KG1 (cell line): ENCODE data around the gene FCGR2B.
"Not testable (repeated sequence)": the region's sequence is repeated elsewhere in the genome, so short reads cannot be mapped to it uniquely, and the experiment has no call there.

Experiments used
- DNase-seq: peaks from one replicate; lab custom pipeline; 2025; lab: John Stamatoyannopoulos, UW

Gene FCGR2B

DNA sequence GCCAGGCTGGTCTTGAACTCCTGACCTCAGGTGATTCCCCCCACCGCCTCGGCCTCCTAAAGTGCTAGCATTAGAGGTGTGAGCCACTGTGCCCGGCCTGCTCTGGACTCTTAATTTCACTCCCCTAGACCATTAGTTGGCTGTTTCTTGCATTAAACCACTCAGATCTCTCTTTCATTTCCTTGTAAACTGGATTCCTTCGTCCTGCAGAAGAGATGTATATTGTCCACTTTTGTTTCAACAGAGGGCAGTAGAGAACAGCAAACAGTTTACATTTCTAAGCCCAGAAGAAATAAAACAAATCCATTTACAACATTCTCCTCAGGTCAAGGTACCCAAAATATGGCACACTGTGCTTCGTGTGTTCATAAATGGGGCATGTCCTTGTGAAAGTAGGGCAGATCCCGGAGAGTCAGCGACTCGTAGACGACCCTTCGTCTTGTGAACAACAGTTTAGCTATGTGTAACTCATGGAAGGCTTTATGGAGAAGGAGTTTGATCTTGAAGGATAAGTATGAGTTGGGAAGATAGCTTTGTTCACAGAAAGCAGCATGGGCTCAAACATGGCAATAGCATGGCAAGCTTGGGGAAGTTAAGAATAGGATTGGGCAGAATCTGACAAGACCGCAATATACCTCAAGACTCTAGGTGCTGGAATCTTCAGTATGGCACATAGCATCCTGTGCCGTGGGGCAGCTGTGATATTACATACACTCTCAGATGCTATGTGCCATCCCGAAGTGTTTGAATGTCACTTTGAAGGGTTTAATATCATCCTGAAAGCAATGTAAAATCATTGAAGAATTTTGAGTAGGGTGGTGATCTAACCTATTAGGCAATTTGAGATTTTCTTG is 15.2 kb upstream of the FCGR2B start:
- DNase-seq = not testable (repeated sequence)

DNA sequence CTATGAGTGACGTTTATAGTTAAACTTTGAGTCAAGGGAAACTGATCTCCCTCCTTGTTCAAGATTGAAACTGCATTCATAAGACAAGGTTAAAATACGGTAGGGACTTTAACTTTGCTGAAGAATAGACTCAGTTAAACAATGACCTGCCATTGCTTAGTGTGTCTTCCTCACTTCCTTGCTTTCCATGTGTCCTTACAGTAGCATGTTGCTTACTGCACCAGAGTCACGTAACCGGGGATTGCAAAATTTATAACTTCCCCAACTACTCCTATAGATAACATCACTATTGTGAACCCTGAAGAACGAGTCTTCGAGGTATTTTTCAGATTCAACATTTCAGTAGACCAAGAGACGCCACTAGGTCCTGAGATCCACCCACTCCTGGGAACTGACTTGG is 9.4 kb upstream of the FCGR2B start:
- DNase-seq = not testable (repeated sequence)

DNA sequence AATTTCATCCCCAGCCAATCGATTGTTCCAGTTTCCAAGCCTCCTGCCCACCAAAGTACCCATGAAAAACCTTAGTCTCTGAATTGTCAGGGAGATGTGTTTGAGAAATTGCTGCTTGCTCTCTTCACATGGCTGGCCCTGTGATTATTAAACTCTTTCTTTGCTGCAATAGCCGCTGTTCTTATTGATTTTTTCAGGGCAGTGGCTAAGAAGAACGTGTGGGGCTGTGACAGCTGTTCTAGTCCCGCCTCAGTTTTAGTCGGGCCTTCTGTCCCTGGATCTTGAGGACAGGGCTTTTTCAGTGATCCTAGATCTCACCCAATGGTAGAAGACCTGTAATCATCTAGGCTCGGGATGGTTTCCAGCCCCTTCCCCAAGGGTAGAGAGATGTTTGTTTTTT is 9.0 kb upstream of the FCGR2B start:
- DNase-seq = not testable (repeated sequence)

DNA sequence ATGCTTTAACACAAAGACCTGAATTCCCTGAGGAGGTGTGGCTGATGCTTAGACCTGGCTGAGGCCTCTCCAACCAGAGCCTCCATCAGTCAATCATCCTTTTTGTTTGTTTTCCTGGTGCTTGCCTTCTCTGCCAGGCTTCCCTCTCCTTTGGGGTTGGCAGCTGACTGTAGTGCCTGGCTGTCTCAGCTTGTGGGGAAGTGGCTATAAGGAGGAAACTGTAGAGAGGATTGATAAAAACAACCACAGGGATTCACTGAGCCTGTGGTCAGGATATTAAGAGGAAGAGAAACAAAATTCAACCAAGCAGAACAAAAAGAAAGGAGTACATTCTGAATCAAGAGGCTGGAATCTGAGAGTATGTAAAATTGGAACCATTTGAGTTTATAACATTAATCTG is 4.4 kb upstream of the FCGR2B start:
- DNase-seq = not testable (repeated sequence)

DNA sequence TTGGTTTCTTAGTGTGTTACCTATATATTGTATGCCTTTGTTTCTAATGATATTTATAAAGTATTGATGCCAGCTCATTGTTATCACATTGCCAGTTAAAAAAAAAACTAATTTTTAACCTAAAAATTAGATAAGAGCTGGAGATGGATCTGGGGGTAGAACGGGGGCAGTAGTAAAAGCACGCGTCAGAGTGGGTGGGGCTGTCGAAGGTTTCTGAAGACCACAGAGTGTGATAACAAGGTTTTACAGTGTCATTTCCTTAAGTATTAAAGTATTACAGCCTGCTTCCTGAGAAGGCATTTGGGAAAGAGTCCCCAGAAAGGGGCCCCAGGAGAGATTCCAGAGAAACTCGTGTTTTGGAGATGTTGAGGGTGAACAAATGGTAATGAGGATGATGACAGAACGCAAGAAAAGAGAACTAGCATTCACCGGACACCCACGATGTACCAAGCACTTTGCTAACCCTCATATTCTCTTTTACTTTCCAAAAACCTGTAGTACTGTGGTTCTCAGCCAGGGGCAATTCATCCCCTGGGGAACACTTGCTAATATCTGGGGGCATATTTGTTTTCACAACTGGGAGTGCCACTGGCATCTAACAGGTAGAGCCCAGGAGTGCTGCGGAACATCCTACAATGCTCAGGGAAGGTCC is 1.2 kb upstream of the FCGR2B start:
- DNase-seq = not testable (repeated sequence)

DNA sequence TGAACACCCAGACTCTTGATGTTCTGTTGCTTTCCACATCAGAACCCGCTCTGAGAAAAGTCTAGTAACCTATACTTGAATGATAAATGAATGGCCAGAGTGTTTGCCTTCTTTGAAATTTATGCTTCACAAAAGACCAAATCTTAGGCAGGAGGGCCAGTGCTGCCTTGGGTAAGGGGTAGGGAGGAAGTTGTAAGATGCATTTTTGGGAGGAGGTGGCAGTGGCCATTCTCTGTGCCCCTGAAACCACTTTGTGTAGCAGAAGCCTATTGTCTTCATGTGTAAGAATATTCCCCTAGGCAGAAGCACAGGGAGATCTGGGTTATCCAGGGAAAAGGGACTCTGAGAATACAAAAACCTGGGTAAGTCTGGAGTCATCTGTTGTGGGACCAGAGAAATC is 626 bp downstream of the FCGR2B start:
- DNase-seq = not testable (repeated sequence)

DNA sequence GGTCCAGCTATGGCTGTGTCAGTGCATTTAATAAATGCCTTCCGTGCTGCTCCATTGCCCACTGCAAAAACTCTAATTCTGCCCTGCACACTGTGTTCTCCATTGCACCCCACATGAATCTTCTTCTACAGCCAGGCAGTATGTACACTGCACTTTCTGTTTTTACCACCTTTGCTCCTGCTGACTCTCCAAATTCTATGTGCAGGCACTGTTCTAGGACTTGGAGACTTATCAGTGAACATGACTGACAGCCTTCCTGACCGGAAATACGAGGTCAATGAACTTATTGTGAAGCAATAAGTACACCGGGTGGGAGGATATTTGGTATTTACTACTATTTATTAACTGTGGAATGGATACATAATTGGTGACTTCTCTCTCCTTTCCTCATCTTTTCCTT is 1.7 kb downstream of the FCGR2B start:
- not testable (repeated sequence) for DNase-seq

DNA sequence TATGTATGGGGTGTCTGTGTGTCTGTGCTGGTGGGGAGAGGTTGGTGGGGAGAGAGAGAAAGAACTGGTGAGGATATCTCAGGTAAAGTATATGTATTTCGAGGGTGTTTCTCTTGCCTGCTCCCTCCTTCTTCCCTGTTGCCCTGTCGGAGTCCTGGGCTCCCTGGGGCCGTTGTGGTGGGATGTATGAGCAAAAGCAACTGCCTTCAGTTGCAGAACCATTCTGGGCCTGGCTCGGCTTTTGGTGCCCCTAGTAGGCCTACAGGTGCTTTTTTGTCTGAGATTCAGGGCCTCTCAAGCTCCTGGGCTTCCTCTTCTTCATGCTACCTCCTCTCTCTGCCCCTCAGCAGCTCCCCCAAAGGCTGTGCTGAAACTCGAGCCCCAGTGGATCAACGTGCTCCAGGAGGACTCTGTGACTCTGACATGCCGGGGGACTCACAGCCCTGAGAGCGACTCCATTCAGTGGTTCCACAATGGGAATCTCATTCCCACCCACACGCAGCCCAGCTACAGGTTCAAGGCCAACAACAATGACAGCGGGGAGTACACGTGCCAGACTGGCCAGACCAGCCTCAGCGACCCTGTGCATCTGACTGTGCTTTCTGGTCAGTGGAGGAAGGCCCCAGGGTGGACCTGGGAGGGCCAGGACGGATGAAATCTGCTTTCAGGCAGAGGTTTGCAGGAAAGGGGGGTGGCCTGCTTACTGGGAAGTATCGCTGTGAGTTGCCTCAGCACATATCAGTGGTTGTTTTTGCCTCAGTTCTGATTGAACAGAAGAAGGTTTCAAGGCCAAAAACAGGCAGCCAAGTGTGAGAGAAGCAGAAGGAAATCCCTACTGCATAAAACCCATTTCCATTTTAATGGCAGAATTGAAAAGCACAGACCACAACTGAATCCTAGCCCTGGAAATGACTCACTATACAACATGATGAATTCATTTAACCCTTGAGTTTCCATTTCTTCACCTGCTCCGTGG is 8.4 kb downstream of the FCGR2B start:
- DNase-seq = not testable (repeated sequence)

DNA sequence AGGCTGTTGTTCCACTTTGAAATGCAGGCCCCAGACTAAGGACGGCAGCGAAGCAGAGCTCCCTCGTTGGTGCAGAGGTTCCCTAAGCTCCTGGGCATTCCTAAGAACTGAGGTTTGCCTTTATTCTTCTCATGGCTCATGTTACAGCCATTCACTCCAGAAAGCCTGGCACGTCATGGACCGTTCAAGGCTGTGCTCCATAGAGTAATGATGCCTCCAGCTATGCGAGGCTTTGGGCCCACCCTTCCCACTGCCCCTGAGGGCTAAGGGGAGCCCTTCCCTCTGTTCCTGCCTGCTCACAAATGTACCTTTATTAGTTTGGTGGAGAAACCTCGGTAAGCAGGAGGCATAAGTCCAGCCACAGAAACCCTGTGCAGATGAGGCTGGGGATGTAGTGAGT is 10.5 kb downstream of the FCGR2B start:
- DNase-seq = not testable (repeated sequence)

DNA sequence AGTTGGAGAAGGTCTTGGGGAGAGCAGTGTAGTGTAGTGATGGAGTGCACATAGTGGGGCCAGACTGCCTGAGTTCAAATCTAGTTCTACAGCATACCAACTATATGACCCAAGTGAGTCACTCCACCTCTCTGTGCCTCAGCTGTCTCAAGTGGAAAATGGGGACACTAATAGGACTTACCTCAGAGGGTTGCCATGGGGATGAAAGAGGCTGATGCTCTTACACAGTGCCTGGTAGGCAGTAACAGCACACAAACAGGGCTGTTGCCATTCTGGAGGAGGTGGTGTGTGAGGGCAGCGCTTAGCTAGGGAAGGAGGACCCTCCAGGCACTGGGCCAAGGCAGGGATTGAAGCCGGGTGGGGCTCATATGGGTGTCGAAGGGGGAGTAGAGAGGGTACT is 11.5 kb downstream of the FCGR2B start:
- not testable (repeated sequence) for DNase-seq

DNA sequence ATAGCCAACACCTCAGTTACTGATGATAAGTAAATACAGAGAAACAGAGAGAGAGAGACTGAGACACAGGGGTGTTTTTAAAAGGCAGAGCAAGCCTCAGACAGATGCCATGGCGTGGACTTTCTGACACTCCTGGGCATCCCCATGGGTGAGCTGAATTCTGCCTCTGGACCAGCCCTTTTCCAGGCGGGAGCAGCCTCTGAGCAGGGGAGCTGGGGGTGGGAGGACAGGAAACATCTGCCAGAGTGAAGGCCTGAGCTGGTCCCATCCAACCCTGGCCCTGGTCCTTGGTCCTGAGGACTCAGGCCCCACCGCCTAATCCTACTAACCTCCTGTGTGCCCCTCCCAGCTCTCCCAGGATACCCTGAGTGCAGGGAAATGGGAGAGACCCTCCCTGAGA is 12.0 kb downstream of the FCGR2B start:
- not testable (repeated sequence) for DNase-seq

DNA sequence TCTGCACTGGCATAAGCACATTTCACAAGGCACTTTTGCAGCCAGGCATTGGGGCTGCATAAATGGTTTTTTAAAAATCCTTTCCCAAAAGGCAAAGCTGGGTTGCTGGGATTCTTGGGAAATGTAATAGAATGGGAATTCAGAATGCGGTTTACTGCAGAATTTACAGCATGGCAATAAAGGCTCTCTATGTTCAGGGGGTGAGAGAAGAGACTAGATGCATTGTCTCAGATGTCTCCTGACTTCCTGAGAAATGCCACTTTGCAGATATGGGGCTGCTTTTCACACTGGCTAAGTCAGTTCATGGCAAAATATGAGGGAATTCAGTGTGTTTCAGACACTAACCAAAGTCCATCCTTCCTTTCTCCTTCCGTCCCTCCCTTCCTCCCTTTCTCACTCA is 13.5 kb downstream of the FCGR2B start:
- DNase-seq = no peak

DNA sequence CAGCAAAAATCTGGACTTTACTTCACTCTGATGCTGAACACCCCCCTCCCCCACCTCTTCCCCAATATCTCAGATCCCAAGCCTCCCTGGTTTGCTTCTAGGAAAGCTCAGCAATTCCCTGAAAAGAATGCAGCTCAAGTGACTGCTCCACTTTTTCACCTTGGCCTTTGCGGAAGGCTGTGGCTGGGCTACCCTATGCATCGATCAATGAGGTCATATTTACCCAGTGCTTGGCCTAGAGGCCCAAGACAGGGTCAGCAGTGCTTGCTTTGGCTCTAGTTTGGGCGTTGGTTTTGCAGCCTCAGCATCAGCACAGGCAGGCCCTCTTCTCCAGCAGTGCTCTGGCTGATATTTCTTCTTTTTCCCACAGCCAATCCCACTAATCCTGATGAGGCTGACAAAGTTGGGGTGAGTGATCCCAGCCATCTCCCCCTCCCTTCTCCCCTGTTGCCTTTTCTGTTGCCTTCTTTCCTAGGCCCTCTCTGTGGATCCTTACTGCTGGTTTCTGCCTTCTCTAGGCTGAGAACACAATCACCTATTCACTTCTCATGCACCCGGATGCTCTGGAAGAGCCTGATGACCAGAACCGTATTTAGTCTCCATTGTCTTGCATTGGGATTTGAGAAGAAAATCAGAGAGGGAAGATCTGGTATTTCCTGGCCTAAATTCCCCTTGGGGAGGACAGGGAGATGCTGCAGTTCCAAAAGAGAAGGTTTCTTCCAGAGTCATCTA is 14.2 kb downstream of the FCGR2B start:
- no peak for DNase-seq

DNA sequence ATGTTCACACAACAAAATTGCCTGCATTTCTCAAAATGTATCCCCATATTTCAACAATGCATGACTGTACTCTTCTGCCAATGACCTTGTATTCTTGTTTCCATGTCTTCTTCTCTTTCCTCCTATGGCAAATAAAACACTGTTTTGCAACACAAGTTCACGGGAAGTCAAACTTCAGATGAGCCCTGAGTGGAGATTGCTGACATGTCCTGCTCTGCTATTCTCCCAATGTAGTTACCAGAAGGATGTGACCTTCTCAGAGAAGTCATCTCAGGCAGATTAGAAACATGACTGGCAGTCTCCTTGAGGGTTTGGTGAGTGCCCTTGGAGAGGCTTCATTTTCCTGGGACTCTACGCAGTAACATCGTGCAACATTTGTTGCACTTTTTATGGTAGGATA is 15.6 kb downstream of the FCGR2B start:
- DNase-seq = no peak

DNA sequence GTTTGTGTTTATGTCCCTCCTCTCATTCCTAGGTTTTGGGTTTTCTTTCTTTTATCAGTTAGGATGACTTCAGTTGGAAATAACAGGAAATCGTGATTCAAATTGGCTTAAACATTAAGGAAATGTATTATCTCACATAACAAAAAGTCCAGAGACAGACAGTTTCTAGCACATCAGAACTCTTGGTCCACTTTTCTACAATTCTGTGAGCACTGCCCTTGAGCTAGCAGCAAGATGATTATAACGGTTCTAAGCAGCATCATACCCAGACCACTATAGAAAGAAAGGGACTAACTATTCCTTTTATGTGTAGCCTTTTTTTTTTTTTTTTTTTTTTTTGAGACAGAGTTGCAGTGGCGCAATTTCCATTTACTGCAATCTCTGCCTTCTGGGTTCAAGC is 18.9 kb downstream of the FCGR2B start:
- DNase-seq = no peak

DNA sequence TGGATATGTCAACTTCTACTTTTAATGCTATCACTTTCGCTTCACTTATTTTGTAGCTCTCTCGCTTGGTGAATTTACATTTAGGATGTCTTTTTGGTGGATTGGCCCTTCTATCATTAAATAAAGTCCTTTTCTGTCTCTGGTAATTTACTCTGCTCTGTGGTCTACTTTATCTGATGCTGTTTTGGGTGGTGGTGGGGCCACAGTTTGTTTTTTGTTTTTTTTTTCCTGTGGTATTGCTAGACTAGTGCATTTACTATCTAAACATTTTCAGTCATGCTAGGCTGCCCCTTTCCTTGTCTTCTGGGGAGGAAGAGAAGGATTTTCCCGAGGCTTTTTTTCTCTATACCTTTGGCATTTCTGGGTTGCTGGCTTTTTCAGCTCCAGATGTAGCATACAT is 26.0 kb downstream of the FCGR2B start:
- DNase-seq = no peak

DNA sequence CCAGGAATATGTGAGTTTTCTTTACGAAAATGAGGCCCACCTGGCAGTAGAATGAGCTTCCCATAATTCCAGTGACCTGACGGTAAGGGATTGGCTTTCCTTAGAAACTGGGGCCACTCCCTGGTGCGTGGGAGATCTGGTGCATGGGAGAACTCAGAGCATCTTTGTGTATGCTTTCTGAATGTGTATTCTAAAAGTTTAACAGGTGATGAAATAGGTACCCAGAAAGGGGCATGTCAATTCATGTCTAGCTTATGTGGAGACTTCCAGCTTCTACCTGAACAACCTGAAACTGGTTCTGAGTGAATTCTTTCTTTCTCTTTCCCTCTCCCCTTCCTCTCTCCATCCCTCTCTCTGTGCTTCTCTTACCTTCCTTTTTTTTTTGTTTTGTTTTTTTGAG is 28.9 kb downstream of the FCGR2B start:
- no peak for DNase-seq

DNA sequence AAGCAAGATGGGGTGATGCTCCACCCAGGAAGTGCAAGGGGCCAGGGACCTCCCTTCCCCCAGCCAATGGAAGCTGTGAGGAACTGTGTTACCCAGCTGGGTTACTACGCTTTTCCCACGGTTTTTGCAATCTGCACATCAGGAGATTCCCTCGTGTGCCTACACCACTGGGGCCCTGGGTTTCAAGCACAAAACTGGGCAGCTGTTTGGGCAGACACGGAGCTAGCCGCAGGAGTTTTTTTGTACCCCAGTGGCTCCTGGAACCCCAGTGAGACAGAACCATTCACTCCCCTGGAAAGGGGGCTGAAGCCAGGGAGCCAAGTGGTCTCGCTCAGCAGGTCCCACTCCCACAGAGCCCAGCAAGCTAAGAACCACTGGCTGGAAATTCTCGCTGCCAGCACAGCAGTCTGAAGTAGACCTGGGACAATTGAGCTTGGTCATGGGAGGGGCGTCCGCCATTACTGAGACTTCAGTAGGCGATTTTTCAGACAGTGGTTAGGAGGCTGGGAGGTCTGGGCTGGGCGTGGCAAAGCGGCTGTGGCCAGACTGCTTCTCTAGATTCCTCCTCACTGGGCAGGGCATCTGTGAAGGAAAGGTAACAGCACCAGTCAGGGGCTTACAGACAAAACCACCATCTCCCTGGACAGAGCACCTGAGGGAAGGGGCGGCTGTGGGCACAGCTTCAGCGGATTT is 30.2 kb downstream of the FCGR2B start:
- DNase-seq = not testable (repeated sequence)

DNA sequence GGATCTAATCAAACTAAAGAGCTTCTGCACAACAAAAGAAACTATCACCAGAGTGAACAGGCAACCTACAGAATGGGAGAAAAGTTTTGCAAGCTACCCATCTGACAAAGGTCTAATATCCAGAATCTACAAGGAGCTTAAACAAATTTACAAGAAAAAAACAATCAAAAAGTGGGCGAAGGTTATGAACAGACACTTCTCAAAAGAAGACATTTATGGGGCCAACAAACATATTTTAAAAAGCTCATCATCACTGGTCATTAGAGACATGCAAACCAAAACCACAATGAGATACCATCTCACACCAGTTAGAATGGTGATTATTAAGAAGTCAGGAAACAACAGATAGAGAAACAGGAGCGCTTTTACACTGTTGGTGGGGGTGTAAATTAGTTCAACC is 35.4 kb downstream of the FCGR2B start:
- not testable (repeated sequence) for DNase-seq

DNA sequence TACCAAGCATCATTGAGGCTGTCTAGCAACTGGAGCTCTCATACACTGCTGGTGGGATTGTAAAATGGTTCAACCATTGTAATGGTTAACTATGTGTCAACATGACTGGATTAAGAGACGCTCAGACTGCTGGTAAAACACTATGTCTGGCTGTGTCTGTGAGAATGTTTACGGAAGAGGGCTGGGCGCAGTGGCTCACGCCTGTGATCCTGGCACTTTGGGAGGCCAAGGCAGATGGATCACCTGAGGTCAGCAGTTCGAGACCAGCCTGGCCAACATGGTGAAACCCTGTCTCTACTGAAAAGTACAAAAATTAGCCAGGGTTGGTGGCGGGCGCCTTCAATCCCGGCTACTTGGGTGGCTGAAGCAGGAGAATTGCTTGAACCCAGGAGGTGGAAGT is 39.3 kb downstream of the FCGR2B start:
- no peak for DNase-seq

DNA sequence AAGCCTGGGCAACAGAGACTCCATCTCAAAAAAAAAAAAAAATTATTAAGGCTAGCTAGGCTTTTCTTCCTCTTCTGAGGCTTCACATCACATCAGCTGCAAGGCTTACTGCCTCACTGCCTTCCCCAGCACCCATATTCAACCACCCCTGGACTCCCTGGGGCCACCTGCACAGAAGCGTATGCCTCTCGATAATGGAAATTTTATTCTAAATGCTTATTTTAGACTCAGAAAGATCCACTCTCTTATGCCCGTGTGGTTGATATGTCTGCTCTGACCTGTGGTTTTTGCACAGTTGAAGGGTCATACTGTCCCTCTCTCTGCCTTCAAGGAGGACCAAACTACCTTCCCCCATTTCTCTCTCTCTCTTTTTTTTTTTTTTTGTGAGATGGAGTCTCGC is 42.6 kb downstream of the FCGR2B start:
- no peak for DNase-seq
